Gastroesophageal sphincter (tissue), 4 donors: Measurements from ENCODE around the gene UGCG. TPM values are rescaled to one million over a fixed set of nuclear protein-coding genes. Genes with fewer than 3 reads are reported as not detected.
"Not testable (repeated sequence)": the region's sequence is repeated elsewhere in the genome, so short reads cannot be mapped to it uniquely, and the experiment has no call there.

Experiments used
- ATAC-seq: fragments of 150-250 bp; one replicate; pipeline ENCODE4 v1.9.1; 2016; ENCODE audit warnings: mild to moderate bottlenecking, moderate library complexity
- H3K27ac ChIP-seq, 4 donors: fragments of 200-600 bp; sonication (generic) in 3 of 4; 1 replicate in 3 of 4; 2 replicates in 1 of 4; pipeline ENCODE4 v1.5.1; 2016 to 2019
- H3K27me3 ChIP-seq: fragments of 200-600 bp; sonication (generic); one replicate; pipeline ENCODE4 v1.5.1; 2019
- H3K36me3 ChIP-seq, 2 donors: fragments of 200-600 bp; sonication (generic); one replicate each; pipeline ENCODE4 v1.5.1; 2019; ENCODE audit warnings: control low read depth in 1 of 2
- H3K4me1 ChIP-seq, 3 donors: fragments of 200-600 bp; sonication (generic); 1 replicate in 2 of 3; 2 replicates in 1 of 3; pipeline ENCODE4 v1.5.1; 2016 to 2019; ENCODE audit warnings: control low read depth in 2 of 3
- H3K4me3 ChIP-seq, 2 donors: fragments of 200-600 bp; sonication (generic); one replicate each; pipeline ENCODE4 v1.5.1; 2019; ENCODE audit warnings: mild to moderate bottlenecking in 1 of 2, moderate library complexity in 1 of 2
- H3K9me3 ChIP-seq, 3 donors: fragments of 200-600 bp; sonication (generic); one replicate each; pipeline ENCODE4 v1.5.1; 2017 to 2019; ENCODE audit warnings: control low read depth in 2 of 3
- EP300 ChIP-seq: sonication (generic); formaldehyde crosslinking; IDR thresholded peaks from one replicate; pipeline ENCODE4 v1.6.1; 2017; ENCODE audit warnings: antibody characterized with exemption, mild to moderate bottlenecking
- POLR2A ChIP-seq, 2 donors: fragments of 450-650 bp; IDR thresholded peaks; one replicate each; pipeline ENCODE4 v1.6.1; 2017; ENCODE audit warnings: antibody characterized with exemption in 2 of 2, mild to moderate bottlenecking in 2 of 2, moderate library complexity in 1 of 2
- POLR2AphosphoS5 ChIP-seq: sonication (generic); formaldehyde crosslinking; IDR thresholded peaks from one replicate; pipeline ENCODE4 v1.6.1; 2017; ENCODE audit warnings: antibody characterized with exemption
- WGBS, 2 donors: methylation state at CpG; one replicate each; pipeline ENCODE4 v1.1.5; 2018; ENCODE audit warnings: low coverage in 1 of 2; 5-methylcytosine and 5-hydroxymethylcytosine counted together
- total RNA-seq, 4 donors: library from RNA; depleted of rRNA; stranded (reverse); fragments of >200 nt; gene quantifications; one replicate each; pipeline ENCODE4 v1.1.0, GENCODE V29; 2016
- TF ChIP-seq, protein P1 (sequence below), 4 experiments: fragments of 200-600 bp in 2 of 4; fragments of 450-650 bp in 2 of 4; sonication (generic) in 1 of 4; IDR thresholded peaks; one replicate each; pipeline ENCODE4 v1.5.1; 2017 to 2019; ENCODE audit warnings: antibody characterized with exemption in 4 of 4, mild to moderate bottlenecking in 2 of 4, moderate library complexity in 2 of 4

UGCG gene
- total RNA-seq, 4 donors from 2014 or later = 30.0 to 52.6 (median 43.2) TPM

DNA sequence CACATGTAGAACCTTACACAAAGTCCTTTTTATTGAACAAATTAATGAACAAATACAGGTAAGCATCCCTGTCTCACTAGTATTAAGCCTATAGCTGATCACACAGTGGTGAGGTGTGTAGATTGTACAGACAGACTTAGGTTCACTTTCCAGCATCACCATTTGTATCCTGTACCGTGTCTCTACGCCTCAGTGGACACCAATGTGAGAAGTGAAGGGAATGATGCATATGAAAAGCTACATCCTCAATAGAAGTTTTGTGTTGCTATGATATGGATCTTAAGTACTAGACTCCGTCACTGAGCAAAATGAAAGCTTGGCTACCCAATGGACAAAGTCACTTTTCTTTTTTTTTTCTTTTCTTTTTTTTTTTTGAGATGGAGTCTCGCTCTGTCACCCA is 46.6 kb downstream of the UGCG start:
- 96 to 100% methylated on average over 3 to 4 of the region's 4 CpGs for WGBS, 2 donors
- no peaks in the 10 kb centered on the region for H3K36me3 ChIP-seq
- H3K9me3 ChIP-seq = no peaks in the 10 kb centered on the region
- no peak overlapping the region for H3K27ac ChIP-seq
- no peak for ATAC-seq
- no peak overlapping the region for H3K4me3 ChIP-seq
- H3K27me3 ChIP-seq = no peaks in the 10 kb centered on the region
- TF ChIP-seq EP300 = no peak
- TF ChIP-seq, protein P1, sequence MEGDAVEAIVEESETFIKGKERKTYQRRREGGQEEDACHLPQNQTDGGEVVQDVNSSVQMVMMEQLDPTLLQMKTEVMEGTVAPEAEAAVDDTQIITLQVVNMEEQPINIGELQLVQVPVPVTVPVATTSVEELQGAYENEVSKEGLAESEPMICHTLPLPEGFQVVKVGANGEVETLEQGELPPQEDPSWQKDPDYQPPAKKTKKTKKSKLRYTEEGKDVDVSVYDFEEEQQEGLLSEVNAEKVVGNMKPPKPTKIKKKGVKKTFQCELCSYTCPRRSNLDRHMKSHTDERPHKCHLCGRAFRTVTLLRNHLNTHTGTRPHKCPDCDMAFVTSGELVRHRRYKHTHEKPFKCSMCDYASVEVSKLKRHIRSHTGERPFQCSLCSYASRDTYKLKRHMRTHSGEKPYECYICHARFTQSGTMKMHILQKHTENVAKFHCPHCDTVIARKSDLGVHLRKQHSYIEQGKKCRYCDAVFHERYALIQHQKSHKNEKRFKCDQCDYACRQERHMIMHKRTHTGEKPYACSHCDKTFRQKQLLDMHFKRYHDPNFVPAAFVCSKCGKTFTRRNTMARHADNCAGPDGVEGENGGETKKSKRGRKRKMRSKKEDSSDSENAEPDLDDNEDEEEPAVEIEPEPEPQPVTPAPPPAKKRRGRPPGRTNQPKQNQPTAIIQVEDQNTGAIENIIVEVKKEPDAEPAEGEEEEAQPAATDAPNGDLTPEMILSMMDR (IDR thresholded peaks at IDR 0.05) = no peak
- no peak for TF ChIP-seq POLR2AphosphoS5
- TF ChIP-seq POLR2A (IDR thresholded peaks at IDR 0.05) = no peak
- peaks cover 0 to 4% (median 0%) of the 10 kb centered on the region in 3 donors for H3K4me1 ChIP-seq

DNA sequence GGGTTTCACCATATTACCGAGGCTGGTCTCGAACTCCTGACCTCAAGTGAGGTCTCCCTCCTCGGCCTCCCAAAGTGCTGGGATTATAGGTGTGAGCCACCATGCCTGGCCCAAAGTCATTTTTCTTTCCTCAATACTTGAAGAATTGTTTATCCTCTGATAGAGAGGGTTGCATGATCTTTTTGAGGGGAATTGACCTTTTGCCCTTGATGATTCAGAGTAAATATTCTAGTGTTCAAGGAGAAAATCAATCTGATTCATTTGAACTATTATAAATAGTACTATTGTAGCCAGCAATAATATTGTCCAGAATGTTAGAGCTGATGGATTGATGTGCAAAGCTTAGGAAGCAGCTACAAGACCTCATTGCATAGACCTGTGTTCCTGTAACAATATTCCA is 47.1 kb downstream of the UGCG start:
- Histone ChIP-seq H3K27ac (no peak overlapping the region), H3K4me3 (no peak overlapping the region), H3K9me3 (no peaks in the 10 kb centered on the region), H3K27me3 (no peaks in the 10 kb centered on the region), H3K36me3 (no peaks in the 10 kb centered on the region), H3K4me1 (no peaks in the 10 kb centered on the region)
- no peak for TF ChIP-seq EP300
- TF ChIP-seq, protein P1 (IDR thresholded peaks at IDR 0.05) = no peak
- no peak for TF ChIP-seq POLR2AphosphoS5
- TF ChIP-seq POLR2A (IDR thresholded peaks at IDR 0.05) = no peak
- no peak for ATAC-seq
- WGBS, 2 donors = 86 to 87% methylated on average over 1 to 2 of the region's 3 CpGs

DNA sequence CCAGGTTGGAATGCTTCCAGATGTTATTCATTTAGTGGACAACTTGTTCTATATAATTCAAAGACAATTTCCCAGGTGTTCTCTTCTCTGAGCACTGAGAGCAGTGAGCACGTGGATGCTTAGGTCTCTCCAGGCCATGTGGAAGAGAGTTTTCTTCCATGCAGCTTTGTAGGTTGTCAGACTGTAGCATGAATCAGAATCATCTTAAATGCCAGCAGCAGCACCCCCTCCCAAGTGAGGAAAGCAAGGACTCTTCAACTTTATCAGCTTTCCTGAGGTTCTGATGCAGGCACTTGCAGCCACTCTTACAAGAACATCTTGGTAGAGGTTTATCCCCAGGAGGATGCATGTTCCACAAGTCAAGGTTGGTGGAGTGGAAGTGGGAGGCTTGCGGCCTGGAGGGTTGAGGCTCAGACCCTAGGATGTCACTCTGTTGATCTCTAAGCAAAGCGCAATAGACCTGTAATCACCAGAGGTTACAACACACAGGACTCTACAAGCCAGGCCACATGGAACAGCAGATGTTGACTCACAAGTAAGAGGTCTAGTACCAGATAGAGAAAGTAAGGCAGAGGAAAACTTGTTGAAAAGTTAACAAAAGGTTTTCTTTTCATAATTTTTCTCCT is 47.7 kb downstream of the UGCG start:
- no peaks in the 10 kb centered on the region for H3K4me1 ChIP-seq
- no peaks in the 10 kb centered on the region for H3K9me3 ChIP-seq
- TF ChIP-seq, protein P1 (IDR thresholded peaks at IDR 0.05) = no peak
- TF ChIP-seq POLR2A (IDR thresholded peaks at IDR 0.05) = no peak
- TF ChIP-seq EP300 = no peak
- TF ChIP-seq POLR2AphosphoS5 = no peak
- no peaks in the 10 kb centered on the region for H3K36me3 ChIP-seq
- no peak for ATAC-seq
- H3K27ac ChIP-seq = no peak overlapping the region
- WGBS, 2 donors = 73 to 93% methylated on average over 2 to 3 of the region's 3 CpGs
- H3K4me3 ChIP-seq = no peak overlapping the region
- H3K27me3 ChIP-seq = no peaks in the 10 kb centered on the region

DNA sequence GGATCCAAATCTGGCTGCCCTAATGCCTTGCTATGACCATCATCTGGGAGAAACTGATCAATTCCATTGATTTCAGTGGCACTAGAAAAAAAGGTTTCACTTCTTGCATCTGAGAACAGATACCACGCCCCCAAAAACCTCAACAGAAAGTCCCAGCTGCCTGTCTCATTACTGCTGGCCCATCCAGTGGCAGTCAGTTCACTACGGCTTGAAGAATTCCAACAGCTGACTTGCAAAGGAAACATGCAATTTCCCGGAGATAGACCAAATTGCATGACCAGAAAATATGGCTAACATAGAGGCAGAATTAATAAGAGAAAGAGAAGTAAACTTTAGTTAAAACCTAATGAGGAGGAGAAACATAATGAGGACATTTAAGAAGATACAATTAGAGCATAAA is 48.6 kb downstream of the UGCG start:
- Histone ChIP-seq H3K9me3 (no peaks in the 10 kb centered on the region), H3K27ac (no peak overlapping the region), H3K36me3 (no peaks in the 10 kb centered on the region), H3K27me3 (no peaks in the 10 kb centered on the region), H3K4me3 (no peak overlapping the region), H3K4me1 (no peaks in the 10 kb centered on the region)
- TF ChIP-seq EP300 (no peak), POLR2AphosphoS5 (no peak), POLR2A (IDR thresholded peaks at IDR 0.05) (no peak)
- TF ChIP-seq, protein P1 (IDR thresholded peaks at IDR 0.05) = no peak
- no peak for ATAC-seq
- WGBS, 2 donors = 52 to 69% methylated on average over 2 to 3 of the region's 3 CpGs

DNA sequence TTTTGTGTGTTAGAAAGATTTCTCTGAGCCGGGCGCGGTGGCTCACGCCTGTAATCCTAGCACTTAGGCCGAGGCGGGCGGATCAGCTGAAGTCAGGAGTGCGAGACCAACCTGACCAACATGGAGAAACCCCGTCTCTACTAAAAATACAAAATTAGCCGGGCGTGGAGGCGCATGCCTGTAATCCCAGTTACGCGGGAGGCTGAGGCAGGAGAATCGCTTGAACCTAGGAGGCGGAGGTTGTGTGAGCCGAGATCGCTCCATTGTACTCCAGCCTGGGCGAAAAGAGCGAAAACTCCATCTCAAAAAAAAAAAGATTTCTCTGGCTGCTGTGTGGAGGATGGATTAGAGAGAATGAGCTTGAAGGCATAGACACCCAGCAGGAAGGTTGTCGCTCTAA is 51.5 kb downstream of the UGCG start:
- not testable (repeated sequence) for H3K4me3 ChIP-seq, H3K36me3 ChIP-seq, ATAC-seq, H3K27me3 ChIP-seq, H3K4me1 ChIP-seq, H3K27ac ChIP-seq, H3K9me3 ChIP-seq
- 96% methylated on average over 5 to 14 of the region's 21 CpGs for WGBS, 2 donors
